Endothelial cell (in vitro differentiated cells): ENCODE measurements around the gene NOTCH2. TPM values are rescaled to one million over a fixed set of nuclear protein-coding genes. Genes with fewer than 3 reads are reported as not detected.
"Not testable (repeated sequence)": the region's sequence is repeated elsewhere in the genome, so short reads cannot be mapped to it uniquely, and the experiment has no call there.

Experiments used
- DNase-seq: peaks from one replicate; pipeline ENCODE4 v3.0.0; 2021; ENCODE audit warnings: low spot score
- H3K27ac Mint-ChIP-seq: one replicate; pipeline ENCODE4 v1.8.0; 2021; ENCODE audit warnings: mixed read lengths, inconsistent platforms; ENCODE audit not compliant: unreplicated experiment
- H3K27me3 Mint-ChIP-seq: one replicate; pipeline ENCODE4 v1.8.0; 2021; ENCODE audit warnings: mild to moderate bottlenecking, moderate library complexity, mixed read lengths, inconsistent platforms; ENCODE audit not compliant: unreplicated experiment
- H3K36me3 Mint-ChIP-seq: one replicate; pipeline ENCODE4 v1.8.0; 2021; ENCODE audit warnings: mild to moderate bottlenecking, low read depth, mixed read lengths, inconsistent platforms; ENCODE audit not compliant: unreplicated experiment
- H3K4me1 Mint-ChIP-seq: one replicate; pipeline ENCODE4 v1.8.0; 2021; ENCODE audit warnings: mild to moderate bottlenecking, mixed read lengths, inconsistent platforms; ENCODE audit not compliant: unreplicated experiment
- H3K4me3 Mint-ChIP-seq: one replicate; pipeline ENCODE4 v1.8.0; 2021; ENCODE audit warnings: mild to moderate bottlenecking, mixed read lengths, inconsistent platforms; ENCODE audit not compliant: unreplicated experiment
- H3K9me3 Mint-ChIP-seq: one replicate; pipeline ENCODE4 v1.8.0; 2021; ENCODE audit warnings: mixed read lengths, inconsistent platforms; ENCODE audit not compliant: unreplicated experiment
- CTCF ChIP-seq: fragments of 200-600 bp; sonication (generic); IDR thresholded peaks from one replicate; pipeline ENCODE4 v1.5.0; 2021; ENCODE audit warnings: antibody characterized with exemption; ENCODE audit not compliant: unreplicated experiment
- total RNA-seq: library from RNA; stranded (reverse); fragmentation: NEBNext Ultra II Directional; extraction: Animal tissue kit (Norgen Biotek cat#: 25700); gene quantifications from one replicate; pipeline ENCODE4 v1.2.1, GENCODE V29; 2021; ENCODE audit not compliant: unreplicated experiment

NOTCH2 gene
- total RNA-seq, 1 donor from 2014 or later = 29.7 TPM

- H3K36me3 Mint-ChIP-seq, H3K4me3 Mint-ChIP-seq, H3K27ac Mint-ChIP-seq, DNase-seq, H3K27me3 Mint-ChIP-seq, H3K4me1 Mint-ChIP-seq, H3K9me3 Mint-ChIP-seq: not testable (repeated sequence)
Observed at GRCh38 chr1:120032253-120032652, 37.2 kb downstream of the NOTCH2 start.

- H3K4me3 Mint-ChIP-seq, H3K27me3 Mint-ChIP-seq, DNase-seq, H3K4me1 Mint-ChIP-seq, H3K27ac Mint-ChIP-seq, H3K36me3 Mint-ChIP-seq, H3K9me3 Mint-ChIP-seq: not testable (repeated sequence)
Observed at GRCh38 chr1:120023791-120024190, 45.7 kb downstream of the NOTCH2 start.

GRCh38 chr1:120014978-120015377 lies 54.5 kb downstream of the NOTCH2 start:
- H3K4me3 Mint-ChIP-seq, H3K4me1 Mint-ChIP-seq, H3K27ac Mint-ChIP-seq, H3K36me3 Mint-ChIP-seq, DNase-seq, H3K9me3 Mint-ChIP-seq, H3K27me3 Mint-ChIP-seq: not testable (repeated sequence)

GRCh38 chr1:120008320-120008719 lies 61.1 kb downstream of the NOTCH2 start:
- H3K27ac Mint-ChIP-seq, H3K4me3 Mint-ChIP-seq, H3K9me3 Mint-ChIP-seq, DNase-seq, H3K4me1 Mint-ChIP-seq, H3K27me3 Mint-ChIP-seq, H3K36me3 Mint-ChIP-seq: not testable (repeated sequence)

- not testable (repeated sequence) for H3K36me3 Mint-ChIP-seq, DNase-seq, H3K4me1 Mint-ChIP-seq, H3K27me3 Mint-ChIP-seq, H3K9me3 Mint-ChIP-seq, H3K4me3 Mint-ChIP-seq, H3K27ac Mint-ChIP-seq
Observed at GRCh38 chr1:120007850-120008249, 61.6 kb downstream of the NOTCH2 start.

GRCh38 chr1:120001035-120001434 lies 68.4 kb downstream of the NOTCH2 start:
- not testable (repeated sequence) for H3K9me3 Mint-ChIP-seq, H3K36me3 Mint-ChIP-seq, H3K27ac Mint-ChIP-seq, H3K4me1 Mint-ChIP-seq, H3K27me3 Mint-ChIP-seq, H3K4me3 Mint-ChIP-seq, DNase-seq

- not testable (repeated sequence) for DNase-seq, H3K9me3 Mint-ChIP-seq, H3K4me1 Mint-ChIP-seq, H3K27ac Mint-ChIP-seq, H3K36me3 Mint-ChIP-seq, H3K27me3 Mint-ChIP-seq, H3K4me3 Mint-ChIP-seq
Observed at GRCh38 chr1:119996731-119997312, 72.6 kb downstream of the NOTCH2 start.

- H3K27me3 Mint-ChIP-seq, DNase-seq, H3K27ac Mint-ChIP-seq, H3K9me3 Mint-ChIP-seq, H3K36me3 Mint-ChIP-seq, H3K4me3 Mint-ChIP-seq, H3K4me1 Mint-ChIP-seq: not testable (repeated sequence)
Observed at GRCh38 chr1:119995975-119996374, 73.5 kb downstream of the NOTCH2 start.

GRCh38 chr1:119988306-119989062 lies 81.0 kb downstream of the NOTCH2 start:
- Mint-ChIP-seq H3K27ac (no peak overlapping the region), H3K36me3 (no peaks in the 10 kb centered on the region), H3K4me3 (no peak overlapping the region), H3K4me1 (peaks cover 8% of the 10 kb centered on the region), H3K9me3 (no peaks in the 10 kb centered on the region), H3K27me3 (peaks cover 4% of the 10 kb centered on the region)
- DNase-seq = no peak
- no peak for TF ChIP-seq CTCF
